LNCaP clone FGC (cell line): ENCODE data around the gene MIF4GD.
A peak's percentile ranks its signal among the peaks of the same experiment; 100 is the strongest.

Experiments used
- DNase-seq: peaks from one replicate; pipeline ENCODE4 v3.0.0-alpha.2; 2011; ENCODE audit warnings: low read depth
- H3K4me3 ChIP-seq: 2 replicates; pipeline ENCODE4 v1.5.1; 2011; ENCODE audit warnings: mild to moderate bottlenecking, low read depth, low read length, control low read depth
- TF ChIP-seq, protein P1 (sequence below): IDR thresholded peaks from 2 replicates; pipeline ENCODE4 v1.5.1; 2012; ENCODE audit warnings: mild to moderate bottlenecking; ENCODE audit not compliant: control insufficient read depth, insufficient read depth; ENCODE audit errors: extremely low read depth

The MIF4GD gene

DNA sequence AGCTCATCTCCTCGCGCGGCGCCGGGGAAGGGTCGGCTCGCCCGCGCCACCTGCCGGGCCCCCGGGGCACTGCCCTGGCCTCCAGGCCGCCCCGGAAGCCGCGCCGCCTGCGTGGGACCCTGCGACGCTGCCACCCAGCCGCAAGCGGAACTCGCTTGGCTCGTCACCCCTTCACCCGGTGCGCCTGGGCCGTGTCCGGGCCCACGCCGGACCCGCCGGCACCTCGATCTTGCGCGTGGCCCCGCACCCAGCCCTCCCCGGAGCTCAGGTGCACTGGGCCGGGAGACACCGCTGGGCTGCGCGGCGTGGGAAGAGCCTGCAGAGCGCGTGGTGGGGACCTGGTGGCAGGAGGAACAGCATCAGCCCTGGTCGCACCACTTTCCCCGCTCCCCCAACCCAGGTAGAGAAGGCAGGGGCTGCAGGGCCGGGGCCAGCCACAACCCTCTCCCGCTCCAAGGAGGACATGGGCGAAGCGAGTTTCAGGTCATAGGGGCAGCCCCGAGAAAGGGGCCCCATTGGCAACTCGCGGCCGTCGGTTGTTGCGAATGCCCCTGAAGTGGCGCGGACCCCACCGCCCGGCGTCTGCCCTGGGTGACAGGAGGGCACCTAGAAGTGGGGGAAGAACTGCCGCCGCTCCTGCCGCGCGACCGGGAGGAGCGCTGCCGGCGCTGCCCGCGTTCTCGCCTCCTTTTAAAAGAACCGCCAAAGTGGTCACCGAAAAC, 363 bp upstream of the MIF4GD start:
- no peak for DNase-seq
- TF ChIP-seq, protein P1, sequence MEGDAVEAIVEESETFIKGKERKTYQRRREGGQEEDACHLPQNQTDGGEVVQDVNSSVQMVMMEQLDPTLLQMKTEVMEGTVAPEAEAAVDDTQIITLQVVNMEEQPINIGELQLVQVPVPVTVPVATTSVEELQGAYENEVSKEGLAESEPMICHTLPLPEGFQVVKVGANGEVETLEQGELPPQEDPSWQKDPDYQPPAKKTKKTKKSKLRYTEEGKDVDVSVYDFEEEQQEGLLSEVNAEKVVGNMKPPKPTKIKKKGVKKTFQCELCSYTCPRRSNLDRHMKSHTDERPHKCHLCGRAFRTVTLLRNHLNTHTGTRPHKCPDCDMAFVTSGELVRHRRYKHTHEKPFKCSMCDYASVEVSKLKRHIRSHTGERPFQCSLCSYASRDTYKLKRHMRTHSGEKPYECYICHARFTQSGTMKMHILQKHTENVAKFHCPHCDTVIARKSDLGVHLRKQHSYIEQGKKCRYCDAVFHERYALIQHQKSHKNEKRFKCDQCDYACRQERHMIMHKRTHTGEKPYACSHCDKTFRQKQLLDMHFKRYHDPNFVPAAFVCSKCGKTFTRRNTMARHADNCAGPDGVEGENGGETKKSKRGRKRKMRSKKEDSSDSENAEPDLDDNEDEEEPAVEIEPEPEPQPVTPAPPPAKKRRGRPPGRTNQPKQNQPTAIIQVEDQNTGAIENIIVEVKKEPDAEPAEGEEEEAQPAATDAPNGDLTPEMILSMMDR: peak; percentile 93
- peak overlapping the region; percentile 92 for H3K4me3 ChIP-seq

DNA sequence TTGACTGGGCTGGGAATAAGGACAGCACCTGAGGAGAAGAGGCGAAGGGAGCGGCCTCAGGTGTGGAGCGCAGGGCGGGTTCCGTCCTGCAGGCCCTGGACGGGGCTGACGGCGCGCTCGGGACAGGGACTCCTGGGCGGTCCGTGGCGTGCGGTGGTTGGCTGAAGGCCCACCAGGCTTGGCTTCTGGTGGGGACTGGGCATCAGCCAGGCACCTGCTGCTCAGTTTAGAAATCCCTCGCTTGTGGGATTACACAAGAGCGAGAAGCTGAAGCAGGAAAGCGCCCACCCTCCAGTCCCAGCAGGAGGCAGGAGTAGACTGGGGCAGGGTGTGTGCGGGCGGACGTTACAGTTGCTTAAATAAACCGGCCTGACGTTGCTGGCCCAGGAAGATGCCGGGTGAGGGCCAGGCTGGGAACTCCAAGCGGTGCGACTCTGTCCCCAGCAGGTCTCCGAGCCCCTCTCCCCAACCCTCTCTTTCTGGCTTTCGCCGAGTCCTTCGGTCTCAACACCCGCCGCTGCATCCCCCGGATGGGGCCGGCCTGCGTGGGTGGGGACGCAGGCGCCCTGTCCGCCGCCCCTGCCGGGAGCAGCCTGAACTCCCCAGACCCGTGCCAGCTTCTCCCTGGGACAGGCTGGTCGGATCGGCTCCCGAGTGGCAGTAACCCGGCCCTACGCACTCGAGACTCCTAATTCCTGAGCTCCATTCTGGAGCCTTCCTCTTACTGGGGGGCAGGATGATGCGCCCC, 639 bp downstream of the MIF4GD start:
- DNase-seq: no peak
- peak overlapping the region; percentile 92 for H3K4me3 ChIP-seq
- TF ChIP-seq, protein P1: peak; percentile 23; the same call in 1 of the 2 replicates

DNA sequence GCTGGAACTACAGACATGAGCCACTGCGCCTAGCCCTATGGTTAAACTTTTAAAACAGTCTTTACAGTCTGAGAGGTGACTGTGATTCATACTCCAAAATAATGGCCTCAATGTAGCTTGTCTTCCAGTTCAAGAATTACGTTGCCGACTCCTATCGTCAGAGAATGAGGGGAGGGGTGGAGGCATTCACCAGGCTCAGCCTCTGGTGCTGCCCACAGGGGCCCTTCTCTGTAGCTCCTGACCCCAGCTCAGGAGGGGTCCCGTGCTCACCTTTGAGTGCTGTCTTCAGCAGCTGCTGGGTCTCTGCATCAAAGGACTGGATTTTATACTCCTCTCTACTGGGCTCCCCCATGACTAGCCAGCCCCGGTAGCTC, 1.2 kb downstream of the MIF4GD start:
- DNase-seq: no peak
- TF ChIP-seq, protein P1: no peak
- H3K4me3 ChIP-seq: peak overlapping the region; percentile 92

GRCh38 chr17:75267411-75268232, 3.4 kb downstream of the MIF4GD start:
- H3K4me3 ChIP-seq: no peak overlapping the region
- TF ChIP-seq, protein P1: no peak
- DNase-seq: no peak

- no peak overlapping the region for H3K4me3 ChIP-seq
- TF ChIP-seq, protein P1: no peak
- no peak for DNase-seq
These were observed 3.9 kb downstream of the MIF4GD start for GRCh38 chr17:75267153-75267410.

DNA sequence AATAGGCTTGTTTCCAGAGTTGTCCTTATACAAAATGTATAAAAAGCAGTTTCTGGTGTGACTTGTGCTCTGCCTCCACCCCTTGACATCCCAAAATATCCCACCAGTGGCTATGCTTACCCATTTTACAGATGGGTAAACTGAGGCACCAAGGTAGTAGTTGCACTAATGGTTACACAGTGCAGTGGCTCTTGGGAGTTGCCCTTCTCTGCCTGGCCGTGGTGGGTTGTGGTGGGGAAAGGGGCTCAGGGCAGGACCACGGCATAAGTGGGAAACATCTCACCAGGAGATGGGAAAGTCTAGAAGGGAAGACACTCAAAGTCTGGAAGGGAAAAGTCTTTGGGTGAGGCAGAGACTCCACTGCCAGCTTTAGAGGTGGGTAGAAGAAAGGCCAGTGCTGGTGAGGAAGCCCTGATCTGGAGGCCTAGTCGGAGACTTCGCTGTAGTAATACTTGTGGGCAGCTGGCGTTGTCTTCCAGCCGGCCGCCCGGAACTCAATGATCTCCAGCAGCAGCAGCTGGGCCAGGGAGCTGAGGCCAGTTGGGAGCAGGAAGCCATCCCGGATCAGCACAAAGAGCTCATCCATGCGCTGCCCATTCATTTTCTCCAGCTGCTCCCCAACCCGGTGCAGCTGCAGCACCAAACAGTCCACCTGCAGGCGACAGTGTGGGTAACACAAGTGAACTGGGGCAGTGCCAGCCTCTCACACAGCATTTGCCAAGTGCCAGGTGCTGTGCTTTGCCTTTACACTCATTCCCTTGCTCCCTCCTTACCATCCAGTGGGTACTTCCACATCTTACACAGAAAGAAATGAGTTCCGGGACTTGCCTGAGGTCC, 4.5 kb downstream of the MIF4GD start:
- no peak overlapping the region for H3K4me3 ChIP-seq
- TF ChIP-seq, protein P1: no peak
- no peak for DNase-seq
